ENCODE results near the gene SLC5A4.

The SLC5A4 gene

GRCh38 chr22:32185821-32186220 lies 69.3 kb downstream of the SLC5A4 start:
- Histone ChIP-seq H3K27ac (ENCODE audit: low read length) (no peak overlapping the region), H4K20me1 (ENCODE audit: insufficient read depth, low read length) (no peaks in the 10 kb centered on the region), H3K36me3 (replicated peaks; ENCODE audit: insufficient read depth, low read length) (no peaks in the 10 kb centered on the region), H3K4me2 (ENCODE audit: low read depth, low read length) (no peak overlapping the region), H3K4me3 (ENCODE audit: low read length) (no peak overlapping the region), H3K9ac (ENCODE audit: low read length) (no peak overlapping the region), H3K4me1 (ENCODE audit: low read length) (no peaks in the 10 kb centered on the region), H3K79me2 (ENCODE audit: low read length) (no peaks in the 10 kb centered on the region), H3K9me3 (replicated peaks; ENCODE audit: insufficient read depth, low read length) (no peaks in the 10 kb centered on the region), H3F3A (ENCODE audit: insufficient read depth, low read length) (no peaks in the 10 kb centered on the region), H3K27me3 (replicated peaks; ENCODE audit: insufficient read depth, low read length) (no peaks in the 10 kb centered on the region), H2AFZ (ENCODE audit: low read length) (no peak overlapping the region), H3K9me2 (replicated peaks; ENCODE audit: insufficient read depth, low read length) (no peaks in the 10 kb centered on the region)
- TF ChIP-seq CTCF (IDR thresholded peaks at IDR 0.05; ENCODE audit: low read length) = no peak
- no peak for TF ChIP-seq EZH2 (optimal IDR thresholded peaks at IDR 0.05; ENCODE audit: low read depth, low read length)
- no peak for TF ChIP-seq EZH2phosphoT487 (IDR thresholded peaks at IDR 0.05; ENCODE audit: low read length)
- DNase-seq = no peak

- Histone ChIP-seq H4K20me1 (ENCODE audit: insufficient read depth, low read length) (no peaks in the 10 kb centered on the region), H3K4me2 (ENCODE audit: low read depth, low read length) (no peak overlapping the region), H3F3A (ENCODE audit: insufficient read depth, low read length) (no peaks in the 10 kb centered on the region), H3K9me3 (replicated peaks; ENCODE audit: insufficient read depth, low read length) (no peaks in the 10 kb centered on the region), H3K9ac (ENCODE audit: low read length) (no peak overlapping the region), H3K4me3 (ENCODE audit: low read length) (no peak overlapping the region), H3K9me2 (replicated peaks; ENCODE audit: insufficient read depth, low read length) (no peaks in the 10 kb centered on the region), H2AFZ (ENCODE audit: low read length) (no peak overlapping the region), H3K4me1 (ENCODE audit: low read length) (no peaks in the 10 kb centered on the region), H3K27me3 (replicated peaks; ENCODE audit: insufficient read depth, low read length) (no peaks in the 10 kb centered on the region), H3K27ac (ENCODE audit: low read length) (no peak overlapping the region), H3K36me3 (replicated peaks; ENCODE audit: insufficient read depth, low read length) (no peaks in the 10 kb centered on the region), H3K79me2 (ENCODE audit: low read length) (no peaks in the 10 kb centered on the region)
- no peak for DNase-seq
- TF ChIP-seq CTCF (IDR thresholded peaks at IDR 0.05; ENCODE audit: low read length) (no peak), EZH2 (optimal IDR thresholded peaks at IDR 0.05; ENCODE audit: low read depth, low read length) (no peak), EZH2phosphoT487 (IDR thresholded peaks at IDR 0.05; ENCODE audit: low read length) (no peak)
These were observed 71.5 kb downstream of the SLC5A4 start for GRCh38 chr22:32183625-32184024.

GRCh38 chr22:32181043-32181442 lies 74.1 kb downstream of the SLC5A4 start:
- Histone ChIP-seq H3K9me2 (replicated peaks; ENCODE audit: insufficient read depth, low read length) (no peaks in the 10 kb centered on the region), H3K36me3 (replicated peaks; ENCODE audit: insufficient read depth, low read length) (no peaks in the 10 kb centered on the region), H4K20me1 (ENCODE audit: insufficient read depth, low read length) (no peaks in the 10 kb centered on the region), H3K79me2 (ENCODE audit: low read length) (no peaks in the 10 kb centered on the region), H3K27me3 (replicated peaks; ENCODE audit: insufficient read depth, low read length) (peaks cover 7% of the 10 kb centered on the region; the same call in 1 of the 2 replicates), H3K4me3 (ENCODE audit: low read length) (no peak overlapping the region), H3K4me2 (ENCODE audit: low read depth, low read length) (no peak overlapping the region), H3K9ac (ENCODE audit: low read length) (no peak overlapping the region), H3F3A (ENCODE audit: insufficient read depth, low read length) (no peaks in the 10 kb centered on the region), H3K9me3 (replicated peaks; ENCODE audit: insufficient read depth, low read length) (no peaks in the 10 kb centered on the region), H2AFZ (ENCODE audit: low read length) (no peak overlapping the region), H3K4me1 (ENCODE audit: low read length) (no peaks in the 10 kb centered on the region), H3K27ac (ENCODE audit: low read length) (no peak overlapping the region)
- no peak for DNase-seq
- no peak for TF ChIP-seq EZH2phosphoT487 (IDR thresholded peaks at IDR 0.05; ENCODE audit: low read length)
- no peak for TF ChIP-seq EZH2 (optimal IDR thresholded peaks at IDR 0.05; ENCODE audit: low read depth, low read length)
- TF ChIP-seq CTCF (IDR thresholded peaks at IDR 0.05; ENCODE audit: low read length) = no peak

Data from MM.1S (cell line).